GM18909 (cell line): ENCODE results near the gene IRX1.

Experiments
- ATAC-seq: cut with Tn5 transposase; IDR thresholded peaks from one replicate; pipeline ENCODE4 v1.9.1; 2021; ENCODE audit warnings: mild to moderate bottlenecking; ENCODE audit not compliant: unreplicated experiment, poor library complexity

Gene IRX1

GRCh38 chr5:3642231-3642630, 46.6 kb downstream of the IRX1 start:
- ATAC-seq: no peak

GRCh38 chr5:3650320-3650719, 54.7 kb downstream of the IRX1 start:
- ATAC-seq: no peak

GRCh38 chr5:3650868-3651267, 55.2 kb downstream of the IRX1 start:
- ATAC-seq: no peak
